CD4-positive, alpha-beta T cell treated with Interleukin-4 for 1 hour (primary cell): Measurements from ENCODE around the gene BTBD19.

Experiments used
- DNase-seq, 2 donors: peaks; one replicate each; pipeline ENCODE4 v3.0.0-alpha.2; 2020 to 2022

Gene BTBD19

GRCh38 chr1:44862829-44863401 lies 54.6 kb downstream of the BTBD19 start:
- DNase-seq = no peak
